GM12878 (cell line): ENCODE data around the gene LATS2. TPM values are rescaled to one million over a fixed set of nuclear protein-coding genes. Genes with fewer than 3 reads are reported as not detected.

Experiments
- ATAC-seq: fragments of 200-7000 bp; cut with Tn5 transposase; 3 replicates; pipeline ENCODE4 v1.9.1; 2020; ENCODE audit warnings: mild to moderate bottlenecking, moderate library complexity
- BruUV-seq: library from RNA; stranded (reverse); fragments of 400-500 nt; replicated peaks from 2 replicates; lab custom pipeline; 2021; lab: Mats Ljungman, UMichigan
- CTCF ChIA-PET: fragments of 300-600 bp; sonication (Branson Sonifier 250); formaldehyde crosslinking; extraction: SDS; loops from one replicate; lab custom pipeline; 2021; ENCODE audit warnings: inconsistent platforms; lab: Yijun Ruan, JAX
- POLR2A ChIA-PET: fragments of 350-600 bp; formaldehyde crosslinking; extraction: SDS; loops from one replicate; lab custom pipeline; 2021; ENCODE audit warnings: inconsistent platforms; lab: Charles Lee
- RAD21 ChIA-PET: fragments of 300-600 bp; sonication (Branson Sonifier 250); formaldehyde crosslinking; loops from one replicate; lab custom pipeline; 2023; ENCODE audit warnings: antibody characterized with exemption; ENCODE audit not compliant: unreplicated experiment; lab: Charles Lee
- SMC1A ChIA-PET: fragments of 300-600 bp; sonication (Branson Sonifier 250); formaldehyde crosslinking; loops from one replicate; lab custom pipeline; 2023; ENCODE audit not compliant: unreplicated experiment, uncharacterized antibody; lab: Charles Lee
- DNase-seq: peaks from one replicate; pipeline ENCODE4 v3.0.0-alpha.2; 2011; ENCODE audit warnings: low read depth, low spot score
- FAIRE-seq: peaks from 3 replicates; lab custom pipeline; 2011; peaks lifted over from hg19 to GRCh38; lab: Jason Lieb, UNC
- H2AFZ ChIP-seq: 2 replicates; pipeline ENCODE4 v1.6.0; 2011; ENCODE audit warnings: low read depth, low read length, control low read depth; ENCODE audit not compliant: control insufficient read depth
- H3K27ac ChIP-seq: 2 replicates; pipeline ENCODE4 v1.5.1; 2011; ENCODE audit warnings: control low read depth; ENCODE audit not compliant: control insufficient read depth, insufficient read depth
- H3K27me3 ChIP-seq, 2 experiments: replicated peaks in 1 of 2; 2 replicates each; pipeline versions ENCODE4 v1.6.0 to v1.6.1; 2011; ENCODE audit warnings: low read length in 1 of 2; ENCODE audit not compliant: control insufficient read depth in 2 of 2, insufficient read depth in 2 of 2
- H3K36me3 ChIP-seq, 2 experiments: 2 replicates each; pipeline ENCODE4 v1.5.1; 2011; ENCODE audit warnings: low read length in 1 of 2; ENCODE audit not compliant: control insufficient read depth in 2 of 2, insufficient read depth in 2 of 2
- H3K4me1 ChIP-seq: 2 replicates; pipeline ENCODE4 v1.6.1; 2011; ENCODE audit warnings: mild to moderate bottlenecking, low read length, moderate library complexity, mixed read lengths; ENCODE audit not compliant: control insufficient read depth, insufficient read depth
- H3K4me2 ChIP-seq: 2 replicates; pipeline ENCODE4 v1.6.0; 2011; ENCODE audit warnings: control low read depth; ENCODE audit not compliant: control insufficient read depth, insufficient read depth
- H3K4me3 ChIP-seq: fragments of 200-600 bp; sonication (generic); 2 replicates; pipeline ENCODE4 v1.5.1; 2016
- H3K79me2 ChIP-seq: 2 replicates; pipeline ENCODE4 v1.6.0; 2011; ENCODE audit warnings: low read length; ENCODE audit not compliant: control insufficient read depth, insufficient read depth
- H3K9ac ChIP-seq: 2 replicates; pipeline ENCODE4 v1.8.0; 2011; ENCODE audit warnings: low read length, control low read depth, mixed read lengths; ENCODE audit not compliant: control insufficient read depth, insufficient read depth
- H3K9me3 ChIP-seq: replicated peaks from 3 replicates; pipeline ENCODE4 v1.5.1; 2011; ENCODE audit warnings: mild to moderate bottlenecking, low read length; ENCODE audit not compliant: control insufficient read depth, insufficient read depth
- H4K20me1 ChIP-seq: 2 replicates; pipeline ENCODE4 v1.6.0; 2011; ENCODE audit not compliant: control insufficient read depth, insufficient read depth
- ATF7 ChIP-seq: fragments of 450-650 bp; IDR thresholded peaks from 2 replicates; pipeline ENCODE4 v1.6.1; 2016; ENCODE audit warnings: low read depth, mild to moderate bottlenecking
- CHD1 ChIP-seq: IDR thresholded peaks from 2 replicates; pipeline ENCODE4 v1.6.1; 2012; ENCODE audit warnings: low read depth, low read length, improper control_type of control experiment
- FOXM1 ChIP-seq: IDR thresholded peaks from 2 replicates; pipeline ENCODE4 v1.6.1; 2012; ENCODE audit warnings: low read depth, mild to moderate bottlenecking, inconsistent platforms, low read length, moderate library complexity
- IKZF1 ChIP-seq: fragments of 450-650 bp; conservative IDR thresholded peaks from 2 replicates; pipeline ENCODE4 v1.6.1; 2017; ENCODE audit warnings: antibody characterized with exemption, mild to moderate bottlenecking
- KLF5 ChIP-seq: fragments of 450-650 bp; IDR thresholded peaks from 2 replicates; pipeline ENCODE4 v1.6.1; 2014; ENCODE audit warnings: mild to moderate bottlenecking; ENCODE audit not compliant: partially characterized antibody
- NFYA ChIP-seq: IDR thresholded peaks from 2 replicates; pipeline ENCODE4 v1.6.1; 2011; ENCODE audit warnings: low read depth, mild to moderate bottlenecking, low read length, improper control_type of control experiment, borderline replicate concordance
- NRF1 ChIP-seq: conservative IDR thresholded peaks from 2 replicates; pipeline ENCODE4 v1.6.1; 2011; ENCODE audit warnings: mild to moderate bottlenecking, low read depth, low read length, improper control_type of control experiment
- SMAD1 ChIP-seq: fragments of 450-650 bp; IDR thresholded peaks from 2 replicates; pipeline ENCODE4 v1.6.1; 2018; ENCODE audit warnings: mild to moderate bottlenecking, low read depth; ENCODE audit not compliant: partially characterized antibody
- STAT3 ChIP-seq: IDR thresholded peaks from 2 replicates; pipeline ENCODE4 v1.6.1; 2011; ENCODE audit warnings: low read depth, low read length, improper control_type of control experiment
- WGBS: methylation state at CpG from one replicate; pipeline ENCODE4 v1.1.6; 2016; ENCODE audit warnings: low lambda C conversion rate; ENCODE audit not compliant: insufficient replicate concordance, insufficient coverage; ENCODE audit errors: missing lambda C conversion rate; 5-methylcytosine and 5-hydroxymethylcytosine counted together
- in situ Hi-C: fragments of 300-500 bp; cut with MboI; formaldehyde crosslinking; loops from 9 replicates; pipeline ENCODE4 v1.14.3; 2018; ENCODE audit warnings: mixed read lengths
- intact Hi-C: fragments of 100-400 bp; cut with micrococcal nuclease; formaldehyde crosslinking; loops from one replicate; pipeline ENCODE4 v1.14.2; 2022; ENCODE audit not compliant: unreplicated experiment
- polyA plus RNA-seq, 11 experiments: library from polyadenylated mRNA; depleted of rRNA in 4 of 11; unstranded in 6 of 11; stranded (reverse) in 5 of 11; fragments of >200 nt; fragmentation: Nextera tagmentation in 4 of 11; fragmentation: Illumina TruSeq in 1 of 11; extraction: Ambion mirVana in 4 of 11; extraction: Trizol in 1 of 11; gene quantifications; 1 replicate in 1 of 11; 2 replicates in 10 of 11; pipeline versions ENCODE4 v1.2.1 to v1.2.3, GENCODE V29; 2011 to 2016; ENCODE audit warnings: inconsistent platforms in 2 of 11, missing spikeins in 2 of 11, low read depth in 1 of 11
- total RNA-seq, 4 experiments: library from RNA; depleted of rRNA in 3 of 4; stranded (reverse); fragments of >200 nt in 3 of 4; fragmentation: Illumina TruSeq in 1 of 4; extraction: Trizol in 1 of 4; gene quantifications; 2 replicates each; pipeline versions ENCODE4 v1.2.1 to v1.2.3, GENCODE V29; 2013 to 2021
- TF ChIP-seq, protein P1 (sequence below): fragments of 450-650 bp; IDR thresholded peaks from 2 replicates; pipeline ENCODE4 v1.6.1; 2016; ENCODE audit warnings: mild to moderate bottlenecking

Gene LATS2
- total and polyA plus RNA-seq, 10 of the 15 experiments (the other 5 are each of a cell fraction or from before 2014, with no cell fraction given): 0.90 to 7.8 (median 2.0) TPM

DNA sequence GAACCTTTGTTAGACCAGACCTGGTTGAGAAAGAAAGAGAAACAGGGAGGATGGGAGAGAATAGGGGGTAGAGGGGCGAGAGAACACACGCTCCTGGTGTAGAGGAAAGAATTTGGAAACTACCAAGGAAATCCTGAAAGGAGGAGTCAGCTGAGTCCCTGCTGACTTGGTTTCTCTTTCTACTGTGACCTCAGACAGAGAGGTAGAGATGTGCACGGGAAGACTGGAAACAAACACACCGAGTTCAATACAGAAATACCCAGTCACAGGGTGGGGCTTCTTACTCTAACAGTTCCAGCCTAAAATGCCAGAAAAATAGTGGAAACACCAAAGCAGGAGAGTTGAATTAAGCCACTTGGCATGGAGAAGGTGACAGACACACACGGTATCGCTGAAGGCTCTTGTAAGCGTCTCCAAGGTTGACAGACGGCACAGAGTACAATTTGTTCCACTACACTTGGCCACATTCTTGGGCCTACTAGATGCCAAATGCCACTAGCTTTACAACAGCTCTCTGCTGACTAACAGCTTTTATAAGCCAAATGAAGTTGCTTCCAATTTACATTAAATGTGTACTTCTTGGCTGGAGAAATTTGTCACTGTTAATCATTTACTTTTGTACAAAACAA lies 28.1 kb downstream of the LATS2 start:
- DNase-seq (no peak), ATAC-seq (peak; percentile 28), FAIRE-seq (no peak)
- intact Hi-C loops (no loop called here), in situ Hi-C loops (no loop called here)
- Histone ChIP-seq H3K79me2 (no peaks in the 10 kb centered on the region), H3K9me3 (no peaks in the 10 kb centered on the region; the same call in 1 of the 3 replicates), H3K4me1 (peaks cover 5% of the 10 kb centered on the region; the same call in 1 of the 2 replicates), H3K9ac (no peak overlapping the region), H3K36me3 (no peaks in the 10 kb centered on the region), H3K27ac (no peak overlapping the region), H2AFZ (no peak overlapping the region), H4K20me1 (no peaks in the 10 kb centered on the region), H3K27me3 (no peaks in the 10 kb centered on the region), H3K4me3 (no peak overlapping the region), H3K4me2 (no peak overlapping the region)
- ChIA-PET CTCF (interaction anchor here (1.0 kb wide), 1 partner anchor 49 kb away, joined by 4 read pairs; no protein-coding TSS in a partner anchor), RAD21 (interaction anchor here (1.5 kb wide), 1 partner anchor 90 kb away, joined by 7 read pairs; no protein-coding TSS in a partner anchor), SMC1A (interaction anchor here (1.3 kb wide), 1 partner anchor 91 kb away, joined by 3 read pairs; no protein-coding TSS in a partner anchor), POLR2A (no interaction called here)
- BruUV-seq: no TSS peak
- 62% methylated on average over 8 of the region's 8 CpGs for WGBS
- TF ChIP-seq CHD1 (no peak), FOXM1 (no peak), NRF1 (no peak), ATF7 (no peak), STAT3 (no peak), NFYA (no peak), SMAD1 (no peak), IKZF1 (no peak), KLF5 (no peak)
- TF ChIP-seq, protein P1, sequence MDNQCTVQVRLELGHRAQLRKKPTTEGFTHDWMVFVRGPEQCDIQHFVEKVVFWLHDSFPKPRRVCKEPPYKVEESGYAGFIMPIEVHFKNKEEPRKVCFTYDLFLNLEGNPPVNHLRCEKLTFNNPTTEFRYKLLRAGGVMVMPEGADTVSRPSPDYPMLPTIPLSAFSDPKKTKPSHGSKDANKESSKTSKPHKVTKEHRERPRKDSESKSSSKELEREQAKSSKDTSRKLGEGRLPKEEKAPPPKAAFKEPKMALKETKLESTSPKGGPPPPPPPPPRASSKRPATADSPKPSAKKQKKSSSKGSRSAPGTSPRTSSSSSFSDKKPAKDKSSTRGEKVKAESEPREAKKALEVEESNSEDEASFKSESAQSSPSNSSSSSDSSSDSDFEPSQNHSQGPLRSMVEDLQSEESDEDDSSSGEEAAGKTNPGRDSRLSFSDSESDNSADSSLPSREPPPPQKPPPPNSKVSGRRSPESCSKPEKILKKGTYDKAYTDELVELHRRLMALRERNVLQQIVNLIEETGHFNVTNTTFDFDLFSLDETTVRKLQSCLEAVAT: no peak
